K562 (cell line): ENCODE measurements around the gene PCBD2.

ENCODE experiments used
- MCM2 ChIP-seq: fragments of 450-650 bp; IDR thresholded peaks from 2 replicates; pipeline ENCODE4 v1.6.1; 2017; ENCODE audit warnings: low read depth, mild to moderate bottlenecking
- TCFL5 ChIP-seq: fragments of 250-450 bp; sonication (Bioruptor Pico); conservative IDR thresholded peaks from 2 replicates; pipeline ENCODE4 v1.6.1; 2021; ENCODE audit warnings: mild to moderate bottlenecking, moderate library complexity, matching md5 sums
- TF ChIP-seq, protein P1 (sequence below): sonication (generic); formaldehyde crosslinking; IDR thresholded peaks from 2 replicates; pipeline ENCODE4 v1.8.1; 2023; ENCODE audit warnings: mild to moderate bottlenecking, missing genetic modification reagents

DNA sequence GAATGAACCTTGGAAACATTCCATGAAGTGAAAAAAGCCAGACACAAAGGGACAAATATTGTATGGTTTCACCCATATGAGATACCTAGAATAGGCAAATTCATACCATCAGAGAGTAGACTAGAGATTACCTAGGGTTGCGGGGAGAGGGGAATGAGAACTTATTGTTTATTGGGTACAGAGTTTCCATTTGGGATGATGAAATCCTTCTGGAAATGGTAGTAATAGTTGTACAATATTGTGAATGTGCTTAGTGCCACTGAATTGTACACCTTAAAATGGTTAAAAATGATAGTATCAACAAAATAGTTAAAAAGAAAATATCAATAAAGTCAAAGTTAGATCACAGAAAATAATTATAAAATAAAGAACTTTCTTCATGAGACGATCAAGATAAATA lies 88.2 kb downstream of the PCBD2 start:
- TF ChIP-seq, protein P1, sequence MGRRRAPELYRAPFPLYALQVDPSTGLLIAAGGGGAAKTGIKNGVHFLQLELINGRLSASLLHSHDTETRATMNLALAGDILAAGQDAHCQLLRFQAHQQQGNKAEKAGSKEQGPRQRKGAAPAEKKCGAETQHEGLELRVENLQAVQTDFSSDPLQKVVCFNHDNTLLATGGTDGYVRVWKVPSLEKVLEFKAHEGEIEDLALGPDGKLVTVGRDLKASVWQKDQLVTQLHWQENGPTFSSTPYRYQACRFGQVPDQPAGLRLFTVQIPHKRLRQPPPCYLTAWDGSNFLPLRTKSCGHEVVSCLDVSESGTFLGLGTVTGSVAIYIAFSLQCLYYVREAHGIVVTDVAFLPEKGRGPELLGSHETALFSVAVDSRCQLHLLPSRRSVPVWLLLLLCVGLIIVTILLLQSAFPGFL: no peak
- TF ChIP-seq TCFL5 (CRISPR knock-in tag) (no peak), MCM2 (no peak)
